SK-N-SH (cell line): Measurements from ENCODE around the gene MEIKIN.

Source experiments
- CHD2 ChIP-seq: fragments of 150-350 bp; IDR thresholded peaks from 2 replicates; pipeline ENCODE4 v1.6.1; 2018; ENCODE audit warnings: low read length; ENCODE audit not compliant: partially characterized antibody
- CTCF ChIP-seq: fragments of 200-600 bp; sonication (generic); IDR thresholded peaks from 2 replicates; pipeline ENCODE4 v1.6.1; 2017; ENCODE audit warnings: antibody characterized with exemption, mild to moderate bottlenecking, moderate library complexity
- FOSL2 ChIP-seq: IDR thresholded peaks from 2 replicates; pipeline ENCODE4 v1.4.0; 2012; ENCODE audit warnings: low read depth, mild to moderate bottlenecking, moderate library complexity, borderline replicate concordance
- MEF2A ChIP-seq: IDR thresholded peaks from 2 replicates; pipeline ENCODE4 v1.4.0; 2012; ENCODE audit warnings: low read depth, borderline replicate concordance
- POLR2AphosphoS5 ChIP-seq: IDR thresholded peaks from 2 replicates; pipeline ENCODE4 v1.6.1; 2012; ENCODE audit warnings: low read depth, low read length
- SIN3A ChIP-seq: IDR thresholded peaks from 2 replicates; pipeline ENCODE4 v1.6.1; 2012; ENCODE audit warnings: low read depth, mild to moderate bottlenecking, low read length, moderate library complexity, borderline replicate concordance
- SMC3 ChIP-seq: IDR thresholded peaks from 2 replicates; pipeline ENCODE4 v1.6.1; 2012; ENCODE audit warnings: low read depth, low read length, improper control_type of control experiment
- TAF1 ChIP-seq: IDR thresholded peaks from 2 replicates; pipeline ENCODE4 v1.6.1; 2012; ENCODE audit warnings: low read depth, mild to moderate bottlenecking, low read length, moderate library complexity, borderline replicate concordance
- TF ChIP-seq, protein P1 (sequence below): IDR thresholded peaks from 2 replicates; pipeline ENCODE4 v1.4.0; 2012; ENCODE audit warnings: low read depth, borderline replicate concordance
- TF ChIP-seq, protein P2 (sequence below): IDR thresholded peaks from 2 replicates; pipeline ENCODE4 v1.4.0; 2012; ENCODE audit warnings: low read depth

DNA sequence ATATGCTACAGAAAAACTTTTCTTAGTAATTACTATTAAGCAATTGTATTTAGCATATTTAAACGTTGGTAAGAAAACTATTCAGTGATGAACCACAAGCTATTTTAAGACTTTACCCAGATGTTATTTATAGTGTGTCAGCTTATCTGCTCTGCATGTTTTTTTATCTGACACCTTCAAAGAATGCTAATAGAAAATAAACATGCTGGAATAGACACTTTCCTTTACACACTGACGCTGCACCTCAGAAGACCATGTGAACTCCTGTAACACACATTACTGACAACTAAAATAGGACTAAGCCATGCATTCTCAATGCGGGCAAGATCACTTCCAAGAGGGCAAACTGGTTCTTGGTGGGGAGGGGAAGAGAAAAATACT, 187.0 kb downstream of the MEIKIN start:
- no peak for TF ChIP-seq FOSL2
- TF ChIP-seq CTCF: no peak
- no peak for TF ChIP-seq CHD2
- no peak for TF ChIP-seq SMC3
- TF ChIP-seq POLR2AphosphoS5: no peak
- TF ChIP-seq MEF2A: no peak
- TF ChIP-seq, protein P1, sequence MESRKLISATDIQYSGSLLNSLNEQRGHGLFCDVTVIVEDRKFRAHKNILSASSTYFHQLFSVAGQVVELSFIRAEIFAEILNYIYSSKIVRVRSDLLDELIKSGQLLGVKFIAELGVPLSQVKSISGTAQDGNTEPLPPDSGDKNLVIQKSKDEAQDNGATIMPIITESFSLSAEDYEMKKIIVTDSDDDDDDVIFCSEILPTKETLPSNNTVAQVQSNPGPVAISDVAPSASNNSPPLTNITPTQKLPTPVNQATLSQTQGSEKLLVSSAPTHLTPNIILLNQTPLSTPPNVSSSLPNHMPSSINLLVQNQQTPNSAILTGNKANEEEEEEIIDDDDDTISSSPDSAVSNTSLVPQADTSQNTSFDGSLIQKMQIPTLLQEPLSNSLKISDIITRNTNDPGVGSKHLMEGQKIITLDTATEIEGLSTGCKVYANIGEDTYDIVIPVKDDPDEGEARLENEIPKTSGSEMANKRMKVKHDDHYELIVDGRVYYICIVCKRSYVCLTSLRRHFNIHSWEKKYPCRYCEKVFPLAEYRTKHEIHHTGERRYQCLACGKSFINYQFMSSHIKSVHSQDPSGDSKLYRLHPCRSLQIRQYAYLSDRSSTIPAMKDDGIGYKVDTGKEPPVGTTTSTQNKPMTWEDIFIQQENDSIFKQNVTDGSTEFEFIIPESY: no peak
- TF ChIP-seq SIN3A: no peak
- TF ChIP-seq, protein P2, sequence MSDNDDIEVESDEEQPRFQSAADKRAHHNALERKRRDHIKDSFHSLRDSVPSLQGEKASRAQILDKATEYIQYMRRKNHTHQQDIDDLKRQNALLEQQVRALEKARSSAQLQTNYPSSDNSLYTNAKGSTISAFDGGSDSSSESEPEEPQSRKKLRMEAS: no peak
- no peak for TF ChIP-seq TAF1
